GM19239 (cell line): ENCODE data around the gene ACSM5.
"Not testable (repeated sequence)": the region's sequence is repeated elsewhere in the genome, so short reads cannot be mapped to it uniquely, and the experiment has no call there.

ENCODE experiments used
- DNase-seq: peaks from one replicate; pipeline ENCODE4 v3.0.0; 2011; ENCODE audit warnings: low spot score; ENCODE audit not compliant: insufficient read length
- FAIRE-seq: peaks from 2 replicates; lab custom pipeline; 2011; peaks lifted over from hg19 to GRCh38; lab: Jason Lieb, UNC

ACSM5 gene

GRCh38 chr16:20397468-20398074 is 11.8 kb upstream of the ACSM5 start:
- FAIRE-seq (no peak), DNase-seq (no peak)

GRCh38 chr16:20398603-20399002 is 10.7 kb upstream of the ACSM5 start:
- FAIRE-seq: no peak
- no peak for DNase-seq

- FAIRE-seq (no peak), DNase-seq (no peak)
Observed at GRCh38 chr16:20399185-20399584, 10.1 kb upstream of the ACSM5 start.

GRCh38 chr16:20401066-20401465 is 8.3 kb upstream of the ACSM5 start:
- no peak for DNase-seq
- no peak for FAIRE-seq

- no peak for DNase-seq
- FAIRE-seq: no peak
Observed at GRCh38 chr16:20401475-20402016, 7.8 kb upstream of the ACSM5 start.

- FAIRE-seq (no peak), DNase-seq (no peak)
Observed at GRCh38 chr16:20402651-20403050, 6.7 kb upstream of the ACSM5 start.

GRCh38 chr16:20404637-20405036 is 4.7 kb upstream of the ACSM5 start, which contains the start of gene PDILT:
PDILT (minus strand) TSS chr16:20404737; CDS start chr16:20399300, 5,437 bp downstream.
- DNase-seq (no peak), FAIRE-seq (no peak)

GRCh38 chr16:20410121-20410723 is 888 bp downstream of the ACSM5 start:
- no peak for FAIRE-seq
- DNase-seq: peak; percentile 28

GRCh38 chr16:20411055-20411454 is 1.7 kb downstream of the ACSM5 start:
- FAIRE-seq: no peak

GRCh38 chr16:20415541-20415940 is 6.2 kb downstream of the ACSM5 start:
- DNase-seq (no peak), FAIRE-seq (no peak)

More at GRCh38 chr16:20411055-20411454, 1.7 kb downstream of the ACSM5 start:
- DNase-seq: no peak

GRCh38 chr16:20419093-20419492 is 9.8 kb downstream of the ACSM5 start:
- not testable (repeated sequence) for FAIRE-seq, DNase-seq

GRCh38 chr16:20421748-20422147 is 12.4 kb downstream of the ACSM5 start:
- DNase-seq, FAIRE-seq: not testable (repeated sequence)

- DNase-seq, FAIRE-seq: not testable (repeated sequence)
Observed at GRCh38 chr16:20423772-20424128, 14.4 kb downstream of the ACSM5 start.

GRCh38 chr16:20424129-20424866 is 15.0 kb downstream of the ACSM5 start:
- FAIRE-seq (no peak), DNase-seq (no peak)

GRCh38 chr16:20427401-20427797 is 18.1 kb downstream of the ACSM5 start:
- not testable (repeated sequence) for FAIRE-seq, DNase-seq

- DNase-seq, FAIRE-seq: not testable (repeated sequence)
Observed at GRCh38 chr16:20429499-20429898, 20.2 kb downstream of the ACSM5 start.

- FAIRE-seq, DNase-seq: not testable (repeated sequence)
Observed at GRCh38 chr16:20430480-20430879, 21.1 kb downstream of the ACSM5 start.

GRCh38 chr16:20430948-20431347 is 21.6 kb downstream of the ACSM5 start:
- no peak for DNase-seq
- FAIRE-seq: no peak

GRCh38 chr16:20438950-20439349 is 29.6 kb downstream of the ACSM5 start:
- FAIRE-seq, DNase-seq: not testable (repeated sequence)

- DNase-seq, FAIRE-seq: not testable (repeated sequence)
Observed at GRCh38 chr16:20439820-20440231, 30.5 kb downstream of the ACSM5 start.

GRCh38 chr16:20440731-20441130 is 31.4 kb downstream of the ACSM5 start:
- not testable (repeated sequence) for FAIRE-seq

More at GRCh38 chr16:20440731-20441130, 31.4 kb downstream of the ACSM5 start:
- DNase-seq: not testable (repeated sequence)
